HuH-7.5 (cell line): Measurements from ENCODE around the gene OSBPL2.

ENCODE experiments used
- DNase-seq: peaks from one replicate; pipeline ENCODE4 v3.0.0; 2011; ENCODE audit warnings: low spot score

Gene OSBPL2

DNA sequence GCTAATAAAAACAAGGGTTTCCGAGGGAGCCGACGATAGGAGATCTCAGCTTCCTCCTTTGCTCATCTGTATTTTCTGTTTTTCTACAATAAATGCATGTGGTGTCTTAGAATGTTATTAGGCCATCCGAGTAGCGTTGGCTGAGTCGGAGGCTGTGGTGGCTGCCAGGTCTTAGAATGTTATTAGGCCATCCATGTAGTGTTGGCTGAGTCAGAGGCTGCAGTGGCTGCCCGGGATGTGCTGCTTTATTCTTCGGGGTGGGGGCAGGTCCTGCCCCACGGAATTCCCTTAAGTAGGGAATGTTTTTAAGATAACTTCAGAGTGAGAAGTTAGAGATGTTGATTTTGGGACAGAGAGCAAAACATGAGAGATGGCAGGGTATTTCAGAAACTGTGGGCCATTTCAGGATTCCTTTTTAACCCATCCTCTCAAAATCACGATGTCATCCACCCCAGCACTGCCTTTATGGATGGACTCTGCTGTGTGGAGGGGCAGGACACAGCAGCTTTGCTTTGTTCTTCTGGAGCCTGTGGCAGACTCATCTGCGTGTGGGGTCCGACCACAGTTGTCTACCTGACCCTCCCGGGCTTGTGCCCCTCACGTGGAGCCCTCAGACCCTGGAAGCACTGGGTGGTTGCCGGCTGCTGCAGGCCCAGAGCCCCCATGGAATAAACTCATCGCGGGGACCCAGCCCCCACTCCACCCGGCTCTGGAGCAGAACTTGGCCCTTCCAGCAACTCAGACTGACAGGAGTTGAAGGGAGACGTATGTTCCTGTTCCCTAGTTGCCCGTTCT is 20.4 kb downstream of the OSBPL2 start:
- DNase-seq: no peak

DNA sequence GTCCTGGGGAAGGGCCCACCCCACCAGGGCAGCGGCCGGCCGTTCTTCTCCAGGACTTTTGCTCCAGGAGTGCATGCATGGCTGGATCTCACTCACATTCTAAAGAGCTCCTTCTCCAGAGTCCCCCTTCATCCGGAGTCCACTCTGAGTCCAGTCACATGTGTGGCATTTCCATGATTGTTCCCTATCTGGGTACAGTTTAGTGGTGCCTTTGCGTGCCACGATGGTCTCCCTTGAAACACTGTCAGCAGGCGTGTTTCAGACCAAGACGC is 20.9 kb downstream of the OSBPL2 start:
- no peak for DNase-seq

DNA sequence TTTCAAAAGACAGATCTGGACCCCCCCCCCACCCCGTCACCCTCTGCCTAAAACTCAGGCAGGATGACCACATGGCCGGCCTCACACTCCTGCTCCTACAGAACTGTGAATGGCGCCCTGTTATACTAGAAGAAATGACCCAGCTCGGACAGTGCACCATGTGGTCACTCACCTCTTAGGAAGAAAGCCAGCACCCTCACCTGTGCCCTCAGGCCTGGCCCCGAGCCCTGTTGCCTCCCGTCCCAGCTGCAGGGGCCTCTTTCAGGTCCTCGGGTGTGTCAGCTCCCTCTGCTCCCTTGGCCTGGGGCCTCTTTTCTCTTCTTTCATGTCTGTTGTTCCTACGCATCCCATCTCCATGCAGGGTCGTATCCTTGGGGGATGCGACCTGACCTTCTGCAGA is 23.7 kb downstream of the OSBPL2 start:
- DNase-seq: no peak

DNA sequence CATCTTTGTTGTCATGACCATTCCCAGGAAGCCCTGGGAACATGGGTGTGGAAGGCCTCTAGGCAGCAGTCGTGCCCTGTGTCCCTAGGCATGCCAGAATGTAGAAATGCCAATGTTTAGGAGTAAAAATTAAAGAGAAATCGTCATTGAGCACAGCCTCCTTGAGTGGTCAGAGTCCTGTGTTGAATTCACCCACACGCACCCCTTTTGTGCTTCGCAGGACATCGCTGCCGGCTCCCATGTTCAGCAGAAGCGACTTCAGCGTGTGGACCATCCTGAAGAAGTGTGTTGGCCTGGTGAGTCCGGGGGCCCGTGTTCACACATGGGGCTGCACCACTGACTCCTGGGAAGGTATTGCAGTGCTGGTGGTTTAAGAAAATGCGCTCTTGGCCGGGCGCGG is 25.1 kb downstream of the OSBPL2 start:
- no peak for DNase-seq

DNA sequence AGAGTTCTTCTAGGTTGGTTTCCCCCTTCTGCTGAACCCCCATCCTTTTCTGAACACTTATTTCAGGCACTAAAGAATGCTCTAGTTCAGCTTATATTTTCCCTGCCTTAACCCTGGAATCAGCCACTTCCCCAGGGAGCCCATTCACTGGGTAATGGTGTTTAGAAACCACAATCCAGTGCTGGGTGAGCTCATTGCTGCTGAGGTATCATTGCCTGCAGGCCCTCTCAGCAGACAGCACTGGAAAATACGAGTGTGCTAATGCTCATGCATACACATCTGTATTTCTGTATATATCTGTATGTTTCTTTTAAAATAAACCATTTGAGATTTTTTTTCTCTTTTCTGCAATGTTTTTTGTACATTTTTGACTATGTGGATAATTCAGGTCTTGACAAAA is 27.0 kb downstream of the OSBPL2 start:
- DNase-seq: no peak

DNA sequence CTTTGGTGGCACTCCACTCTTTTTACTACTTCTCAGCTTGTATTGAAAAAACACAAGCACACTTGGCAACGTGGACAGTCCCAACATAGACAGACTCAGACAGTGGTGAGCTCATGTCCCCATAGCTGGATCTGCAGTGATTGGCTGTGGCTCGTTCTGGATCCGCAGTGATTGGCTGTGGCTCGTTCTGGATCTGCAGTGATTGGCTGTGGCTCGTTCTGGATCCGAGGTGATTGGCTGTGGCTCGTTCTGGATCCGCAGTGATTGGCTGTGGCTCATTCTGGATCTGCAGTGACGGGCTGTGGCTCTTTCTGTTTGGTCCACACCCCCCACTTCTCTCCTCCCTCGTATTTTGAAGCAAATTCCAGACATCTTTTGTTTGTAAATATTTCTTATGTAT is 28.0 kb downstream of the OSBPL2 start:
- no peak for DNase-seq

DNA sequence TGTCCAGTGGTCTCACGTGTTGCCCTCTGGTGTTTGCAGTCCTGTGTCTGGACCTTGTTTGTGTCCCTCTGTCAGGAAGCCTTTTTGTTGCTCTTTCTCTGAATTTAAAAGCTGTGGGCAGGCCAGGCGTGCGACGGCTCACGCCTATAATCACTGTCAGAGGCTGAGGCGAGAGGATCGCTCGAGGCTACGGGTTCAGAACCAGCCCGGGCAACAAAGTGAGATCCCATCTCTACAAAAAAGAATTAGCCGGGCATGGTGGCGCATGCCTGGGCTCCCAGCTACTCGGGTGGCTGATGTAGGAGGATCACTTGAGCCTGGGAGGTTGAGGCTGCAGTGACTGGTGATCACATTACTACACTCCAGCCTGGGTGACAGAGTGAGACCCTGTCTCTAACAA is 28.5 kb downstream of the OSBPL2 start:
- no peak for DNase-seq

DNA sequence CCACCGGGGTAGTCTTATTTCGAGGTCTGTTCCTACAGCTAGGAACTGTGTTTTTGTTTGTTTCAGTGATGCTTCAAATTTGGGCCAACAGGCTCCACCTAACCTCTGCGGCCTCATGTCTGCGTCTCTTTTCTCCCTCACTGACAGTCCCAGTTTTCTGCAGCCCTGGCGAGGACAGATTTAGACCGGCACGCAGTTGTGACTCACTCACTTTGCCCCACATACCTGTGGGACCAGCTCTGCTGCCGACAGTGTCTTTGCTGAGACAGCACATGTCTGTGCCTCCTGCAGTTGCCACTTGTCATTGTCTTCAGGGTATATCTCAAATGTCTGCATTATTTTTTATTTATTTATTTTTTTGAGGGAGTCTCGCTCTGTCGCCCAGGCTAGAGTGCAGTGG is 29.2 kb downstream of the OSBPL2 start:
- DNase-seq: peak; percentile 51

DNA sequence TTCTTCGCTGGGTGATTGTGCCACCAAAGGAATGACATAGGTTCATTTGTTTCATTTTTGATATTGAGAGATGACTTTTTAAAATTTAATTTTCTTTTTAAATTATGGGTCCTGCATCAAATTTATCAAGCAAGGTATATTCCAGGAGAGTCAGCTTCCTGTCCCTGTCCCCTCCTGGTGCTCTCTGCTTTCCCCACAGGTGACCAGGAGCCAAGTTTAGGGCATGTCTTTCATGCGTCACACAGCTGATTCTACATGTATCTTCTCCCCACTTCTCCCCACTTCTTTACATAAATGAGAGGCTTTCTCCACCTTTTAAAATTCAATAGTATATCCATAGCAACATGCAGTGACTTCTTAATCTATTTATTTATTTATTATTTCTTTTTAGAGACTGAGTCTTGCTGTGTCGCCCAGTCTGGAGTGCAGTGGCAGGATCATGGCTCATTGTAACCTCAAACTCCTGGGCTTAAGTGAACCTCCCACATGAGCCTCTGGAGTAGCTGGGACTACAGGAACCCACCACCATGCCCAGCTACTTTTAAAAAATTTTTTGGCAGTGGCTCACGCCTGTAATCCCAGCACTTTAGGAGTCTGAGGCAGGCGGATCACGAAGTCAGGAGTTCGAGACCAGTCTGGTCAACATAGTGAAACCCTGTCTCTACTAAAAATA is 30.0 kb downstream of the OSBPL2 start:
- no peak for DNase-seq

DNA sequence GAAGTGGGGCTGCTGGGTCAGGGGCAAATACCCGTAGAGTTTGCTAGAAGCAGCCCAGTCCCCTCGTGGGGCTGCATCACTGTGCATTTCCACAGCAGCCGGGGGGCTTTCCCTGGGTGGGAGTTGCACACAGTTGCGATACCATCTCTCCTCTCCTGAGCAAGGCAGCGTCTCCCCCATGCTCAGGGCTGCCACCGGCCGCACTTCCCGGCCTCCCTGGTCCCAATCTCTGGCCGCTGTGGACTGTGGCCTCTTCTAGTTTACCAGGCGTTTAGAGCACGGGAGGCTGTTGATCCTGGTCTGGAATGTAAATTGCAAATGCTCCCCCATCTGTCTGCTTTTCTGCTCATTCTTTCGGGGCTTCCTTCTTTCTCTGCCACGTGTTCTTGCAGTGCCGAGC is 31.1 kb downstream of the OSBPL2 start:
- DNase-seq: no peak

DNA sequence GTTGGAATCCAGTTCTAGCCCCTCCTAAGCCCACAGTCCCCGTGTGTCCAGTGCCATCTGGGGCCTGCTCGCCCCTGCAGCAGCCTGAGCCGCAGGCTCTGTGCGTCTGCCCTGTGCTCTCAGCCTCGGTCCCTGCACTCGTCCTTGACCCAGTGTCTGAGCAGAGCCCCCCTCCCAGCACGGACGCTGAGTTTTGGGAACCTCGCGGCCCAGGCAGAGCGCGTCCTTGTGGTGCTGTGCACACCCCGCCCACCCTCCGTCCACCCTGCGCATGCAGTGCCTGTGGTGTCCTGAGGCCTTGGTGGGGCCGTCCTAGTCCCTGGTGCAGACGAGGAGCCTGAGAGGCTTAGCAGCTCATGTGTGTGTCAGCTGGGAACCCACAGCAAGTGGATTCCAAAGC is 31.6 kb downstream of the OSBPL2 start:
- DNase-seq: no peak

DNA sequence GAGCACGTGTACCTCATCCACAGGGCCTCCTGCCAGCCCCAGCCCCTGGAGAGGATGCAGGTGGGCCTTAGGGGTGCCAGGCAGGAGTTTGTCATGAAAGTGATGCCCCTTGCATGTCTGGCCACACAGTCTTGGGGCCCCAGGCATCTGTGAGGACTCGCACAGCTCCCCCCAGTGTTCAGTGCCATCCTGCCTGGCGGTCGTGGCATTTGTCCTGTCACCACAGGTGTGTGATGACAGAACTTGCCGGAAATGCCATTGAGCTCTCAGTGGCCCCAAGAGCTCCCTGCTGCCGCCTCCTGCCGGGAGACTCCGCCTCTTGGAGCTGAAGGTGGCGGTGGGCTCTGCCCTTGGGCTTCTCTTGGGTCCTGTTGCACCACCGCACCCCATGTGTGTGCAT is 33.9 kb downstream of the OSBPL2 start:
- DNase-seq: no peak

DNA sequence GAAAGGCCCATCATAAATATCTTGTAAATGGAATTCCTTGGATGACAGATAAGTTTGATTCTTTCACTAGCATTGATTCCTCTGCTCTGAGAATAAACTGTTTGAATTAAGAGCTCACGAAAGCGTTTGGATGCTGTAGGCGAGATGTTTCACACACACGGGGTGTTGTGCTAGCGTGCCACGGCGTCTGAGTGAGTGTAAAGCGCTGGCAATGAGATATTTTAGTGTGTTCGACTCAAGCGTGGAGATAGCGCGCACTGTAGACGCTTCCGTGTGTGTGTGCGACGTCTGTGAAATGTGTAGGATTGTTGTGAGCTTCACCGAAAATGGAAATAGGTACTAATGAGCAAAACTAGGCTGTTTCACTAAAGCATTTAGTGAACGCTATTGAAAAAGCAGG is 35.1 kb downstream of the OSBPL2 start:
- no peak for DNase-seq

DNA sequence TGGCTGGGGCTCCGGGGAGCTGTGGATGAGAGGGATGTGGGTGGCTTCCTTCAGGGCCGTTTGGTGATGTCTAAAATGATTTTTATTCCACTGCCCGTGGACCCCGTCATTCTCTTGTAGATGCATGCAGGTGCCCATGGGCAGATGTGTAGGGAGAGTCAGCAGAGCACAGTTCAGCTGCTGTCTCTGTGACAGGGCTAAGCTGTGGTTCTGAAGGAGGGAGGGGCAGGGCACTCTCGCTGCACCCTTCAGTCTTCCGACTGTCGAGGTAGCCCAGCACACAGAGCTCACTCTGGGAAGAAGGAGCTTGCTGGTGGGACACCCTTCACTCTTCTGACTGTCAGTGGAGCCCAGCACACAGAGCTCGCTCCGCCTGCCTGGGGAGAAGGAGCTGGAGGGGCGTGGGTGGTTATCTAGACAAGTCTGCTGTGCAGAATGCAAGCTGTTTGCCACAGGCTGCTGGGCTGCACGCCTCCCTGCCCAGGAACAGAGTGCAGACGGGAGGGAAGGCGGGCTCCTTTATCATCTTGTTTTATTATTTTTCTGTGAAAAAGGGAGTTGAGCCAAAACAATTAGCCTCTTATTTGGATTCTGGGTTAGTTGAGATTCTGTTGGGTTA is 36.1 kb downstream of the OSBPL2 start:
- DNase-seq: no peak

DNA sequence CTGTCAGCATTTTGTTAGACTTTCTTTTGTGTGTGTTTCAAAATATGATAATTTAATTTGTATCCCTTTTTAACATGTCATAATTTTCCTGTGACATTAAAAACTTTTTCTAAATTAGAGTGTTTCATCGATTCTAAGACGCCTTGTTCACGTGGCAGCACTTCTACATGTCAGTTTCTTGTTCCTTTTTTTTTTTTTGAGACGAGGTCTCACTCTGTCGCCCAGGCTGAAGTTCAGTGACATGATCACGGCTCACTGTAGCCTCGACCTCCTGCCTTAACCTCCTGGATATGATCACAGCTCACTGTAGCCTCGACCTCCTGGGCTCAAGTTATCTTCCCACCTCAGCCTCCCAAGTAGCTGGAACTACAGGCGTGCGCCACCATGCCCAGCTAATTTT is 36.9 kb downstream of the OSBPL2 start:
- no peak for DNase-seq

DNA sequence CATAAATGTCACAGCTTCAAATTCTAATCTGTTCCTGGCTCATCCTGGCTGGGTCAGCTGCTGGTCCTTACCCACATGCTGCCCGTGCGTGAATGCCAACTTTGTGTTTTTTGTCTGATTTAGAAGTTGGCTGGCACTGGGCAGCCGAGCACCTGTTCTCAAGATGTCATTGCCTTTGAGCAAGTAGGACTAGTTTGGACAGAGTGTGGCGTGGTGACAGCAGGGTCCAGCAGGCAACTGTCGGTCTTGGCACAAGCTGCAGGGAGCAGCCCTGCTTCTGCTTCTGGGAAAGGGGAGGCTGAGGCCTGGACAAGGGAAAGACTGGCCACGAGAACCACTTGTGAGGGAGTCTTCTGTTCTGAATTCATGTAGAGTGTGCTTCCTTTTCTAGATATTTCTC is 38.1 kb downstream of the OSBPL2 start:
- no peak for DNase-seq

DNA sequence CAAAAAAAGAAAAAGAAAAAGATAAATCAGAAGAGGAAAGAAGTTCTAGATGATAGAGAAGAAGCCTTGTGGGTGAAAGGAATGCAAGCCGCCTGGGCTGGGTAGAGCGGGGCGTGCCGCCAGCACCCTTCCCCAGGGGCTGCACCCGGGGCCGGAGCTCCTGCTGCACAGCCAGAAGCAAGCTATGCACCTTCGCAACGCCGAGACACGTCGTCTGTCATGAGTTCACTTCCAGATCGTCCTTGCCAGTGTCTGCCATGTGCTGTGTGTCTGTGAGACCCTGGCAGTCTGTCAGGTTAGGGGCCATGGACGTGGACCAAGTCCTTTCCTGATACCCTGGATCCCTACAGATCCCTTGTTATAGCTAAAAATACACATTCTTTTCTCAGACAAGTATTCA is 38.9 kb downstream of the OSBPL2 start:
- no peak for DNase-seq

DNA sequence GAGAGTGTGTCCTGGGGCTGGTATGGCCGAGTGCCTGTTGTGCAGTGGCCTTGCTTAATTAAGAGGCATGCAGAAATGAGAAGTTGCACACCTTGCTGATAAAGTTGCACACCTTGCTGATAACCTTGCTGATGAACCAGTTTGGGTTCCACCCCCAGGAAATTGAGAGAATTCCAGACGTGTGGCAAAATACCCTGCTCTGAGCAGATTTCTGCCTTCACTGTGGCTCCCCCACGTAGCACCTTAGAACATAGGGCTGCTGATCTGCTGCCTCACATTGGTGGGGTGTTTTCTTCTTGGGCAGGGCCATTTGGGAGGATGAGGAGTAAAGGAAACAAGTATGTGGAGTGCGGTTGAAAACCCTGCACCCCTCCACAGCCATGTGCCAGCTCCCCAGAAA is 42.0 kb downstream of the OSBPL2 start:
- DNase-seq: no peak

DNA sequence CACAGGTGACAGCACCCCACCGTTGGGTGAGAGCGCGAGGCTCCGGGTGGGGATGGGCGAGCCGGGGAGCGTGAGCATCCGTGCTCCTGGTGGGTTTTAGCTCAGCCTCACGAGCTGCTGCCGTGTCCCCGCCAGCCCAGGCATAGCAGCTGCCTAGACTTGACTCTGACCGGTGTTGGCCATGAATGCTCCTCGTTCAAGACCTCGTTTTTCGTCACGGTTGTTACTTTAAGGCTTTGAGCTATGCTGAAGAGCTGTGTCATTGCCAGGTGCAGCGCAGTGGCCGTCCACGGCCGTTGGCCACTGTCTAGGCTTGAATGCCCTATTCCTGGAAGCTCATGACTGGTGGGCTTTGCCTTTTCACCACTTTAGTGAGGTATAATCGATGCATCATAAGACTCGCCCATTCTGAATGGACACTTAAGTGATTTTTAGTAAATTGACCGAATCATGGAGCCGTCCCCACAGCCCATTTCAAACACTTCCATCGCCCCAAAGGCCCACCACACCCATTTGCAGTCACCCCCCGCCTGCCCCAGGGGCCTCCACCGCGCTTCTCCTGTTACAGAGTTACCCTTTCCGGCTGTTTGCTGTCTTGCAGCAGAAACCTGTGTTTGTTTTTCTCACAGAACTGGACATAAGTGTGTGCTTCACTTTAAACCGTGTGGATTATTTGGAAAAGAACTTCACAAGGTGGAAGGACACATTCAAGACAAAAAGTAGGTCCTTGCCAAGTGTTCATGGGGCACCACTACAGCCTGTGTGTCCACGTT is 43.0 kb downstream of the OSBPL2 start:
- DNase-seq: no peak

DNA sequence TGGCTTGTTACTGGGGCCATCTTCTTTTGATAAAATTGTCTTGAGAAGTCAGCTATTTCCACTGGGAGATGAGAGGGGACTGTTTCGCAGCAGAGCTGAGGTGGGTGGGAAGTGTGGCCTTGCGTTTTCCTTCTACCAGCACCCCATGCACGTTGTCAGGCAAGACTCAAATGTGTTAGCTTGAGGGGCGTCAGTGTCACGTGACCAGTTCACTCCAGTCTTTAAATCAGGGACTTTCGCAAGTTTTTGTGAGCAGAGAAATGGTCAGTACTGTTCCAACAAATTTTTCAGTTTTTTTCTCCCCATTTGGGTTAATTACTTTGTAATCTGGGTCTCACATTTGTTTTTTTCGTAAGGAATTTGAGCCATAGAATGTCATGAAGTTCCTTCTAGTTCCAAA is 43.8 kb downstream of the OSBPL2 start:
- DNase-seq: no peak

DNA sequence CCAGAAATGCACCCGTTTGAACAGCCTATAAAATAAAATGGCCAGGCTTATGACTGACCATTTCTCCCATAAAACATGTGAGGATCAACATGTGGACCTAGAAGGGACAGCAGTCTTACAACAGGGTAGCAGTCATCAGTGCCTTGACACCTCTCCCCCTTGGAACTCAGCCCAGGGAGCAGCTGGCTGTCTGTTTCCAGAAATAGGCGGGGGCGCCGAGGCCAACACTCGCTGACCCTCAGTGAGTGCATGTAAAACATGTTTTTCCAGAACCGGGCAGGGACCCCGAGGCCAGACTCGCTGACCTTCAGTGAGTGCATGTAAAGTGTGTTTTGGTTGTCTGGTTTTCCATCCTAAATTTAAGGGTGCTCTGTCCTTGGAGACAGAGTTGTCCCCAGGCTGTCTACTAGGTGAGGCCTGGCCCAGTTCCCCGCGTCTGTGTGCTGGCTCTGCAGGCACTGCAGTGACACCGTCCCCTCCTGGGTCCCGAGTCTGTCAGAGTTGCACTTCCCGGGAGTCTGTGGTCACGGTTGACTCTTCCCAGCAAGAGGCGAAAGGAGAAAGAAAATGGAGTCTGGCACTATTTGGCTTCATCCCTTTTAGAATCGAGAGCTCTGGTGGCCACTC is 44.7 kb downstream of the OSBPL2 start:
- no peak for DNase-seq

DNA sequence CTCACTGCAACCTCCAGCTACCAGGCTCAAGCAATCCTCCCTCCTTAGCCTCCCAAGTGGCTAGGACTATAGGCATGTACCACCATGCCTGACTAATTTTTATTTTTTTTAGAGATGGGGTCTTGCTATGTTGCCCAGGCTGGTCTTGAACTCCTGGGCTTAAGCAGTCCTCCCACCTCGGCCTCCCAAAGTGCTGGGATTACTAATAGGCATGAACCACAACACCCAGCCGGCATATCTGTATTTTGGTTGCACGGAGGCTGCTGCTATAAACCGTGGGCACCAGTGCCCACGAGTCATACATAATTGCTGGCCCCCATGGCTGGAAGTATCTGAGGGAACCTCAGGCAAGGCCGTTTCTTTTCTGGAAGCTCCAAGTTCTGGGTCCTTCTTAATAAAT is 46.1 kb downstream of the OSBPL2 start:
- no peak for DNase-seq

DNA sequence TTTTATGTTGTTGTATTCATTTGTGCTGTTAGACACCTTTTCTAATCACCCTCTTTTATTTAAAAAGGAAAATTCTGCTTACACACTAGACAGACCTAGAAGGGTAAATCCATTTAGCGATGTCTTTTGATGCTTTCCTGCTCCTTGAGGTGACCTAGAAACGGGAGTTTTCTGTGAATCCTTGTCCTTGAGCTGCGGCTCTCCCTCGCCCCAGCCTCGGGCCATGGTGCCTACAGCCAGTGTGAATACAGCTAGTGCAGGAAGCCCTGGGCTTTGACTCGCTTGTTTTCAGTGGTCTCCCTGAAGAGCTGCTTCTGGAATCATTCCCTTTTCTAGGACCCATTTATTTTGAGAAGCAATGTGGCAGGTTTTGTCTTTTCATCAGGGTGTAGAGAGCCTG is 46.8 kb downstream of the OSBPL2 start:
- DNase-seq: no peak
